Thyroid gland (tissue), 4 donors: ENCODE data around the gene RNF144A.

Experiments used
- POLR2A ChIP-seq, 2 donors: fragments of 450-650 bp; IDR thresholded peaks; one replicate each; pipeline ENCODE4 v1.6.1; 2017; ENCODE audit warnings: antibody characterized with exemption in 2 of 2, mild to moderate bottlenecking in 2 of 2, moderate library complexity in 1 of 2
- TF ChIP-seq, protein P1 (sequence below), 6 experiments: fragments of 200-600 bp in 3 of 6; fragments of 450-650 bp in 3 of 6; sonication (generic) in 3 of 6; IDR thresholded peaks; one replicate each; pipeline ENCODE4 v1.5.1; 2016 to 2019; ENCODE audit warnings: antibody characterized with exemption in 6 of 6, mild to moderate bottlenecking in 2 of 6, inconsistent platforms in 1 of 6, moderate library complexity in 1 of 6

DNA sequence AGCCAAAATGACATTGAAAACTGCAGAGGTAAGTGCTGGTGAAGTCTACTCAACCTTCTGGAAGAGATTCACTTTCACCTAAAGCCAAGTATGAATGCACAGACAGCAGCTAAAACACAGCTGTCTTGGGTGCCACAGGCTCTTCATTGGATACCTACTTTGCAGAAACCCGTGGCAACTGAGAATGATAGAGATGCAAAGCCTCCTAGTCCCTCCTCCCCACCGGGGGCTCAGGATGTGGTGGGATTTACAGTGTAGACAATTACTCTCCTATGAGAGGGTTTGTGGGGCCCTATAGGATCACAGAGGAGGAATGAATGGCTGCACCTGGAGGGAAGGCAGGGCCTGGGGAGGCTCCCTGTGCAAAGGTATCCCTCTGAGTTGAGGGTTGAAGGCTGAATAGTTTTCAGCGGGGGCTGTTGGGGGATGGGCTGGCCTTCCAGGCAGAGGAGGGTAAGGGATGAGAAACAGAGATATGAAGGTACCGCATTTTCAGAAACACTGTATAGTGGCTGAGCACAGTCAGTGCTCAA lies 131.6 kb downstream of the RNF144A start:
- TF ChIP-seq, protein P1, sequence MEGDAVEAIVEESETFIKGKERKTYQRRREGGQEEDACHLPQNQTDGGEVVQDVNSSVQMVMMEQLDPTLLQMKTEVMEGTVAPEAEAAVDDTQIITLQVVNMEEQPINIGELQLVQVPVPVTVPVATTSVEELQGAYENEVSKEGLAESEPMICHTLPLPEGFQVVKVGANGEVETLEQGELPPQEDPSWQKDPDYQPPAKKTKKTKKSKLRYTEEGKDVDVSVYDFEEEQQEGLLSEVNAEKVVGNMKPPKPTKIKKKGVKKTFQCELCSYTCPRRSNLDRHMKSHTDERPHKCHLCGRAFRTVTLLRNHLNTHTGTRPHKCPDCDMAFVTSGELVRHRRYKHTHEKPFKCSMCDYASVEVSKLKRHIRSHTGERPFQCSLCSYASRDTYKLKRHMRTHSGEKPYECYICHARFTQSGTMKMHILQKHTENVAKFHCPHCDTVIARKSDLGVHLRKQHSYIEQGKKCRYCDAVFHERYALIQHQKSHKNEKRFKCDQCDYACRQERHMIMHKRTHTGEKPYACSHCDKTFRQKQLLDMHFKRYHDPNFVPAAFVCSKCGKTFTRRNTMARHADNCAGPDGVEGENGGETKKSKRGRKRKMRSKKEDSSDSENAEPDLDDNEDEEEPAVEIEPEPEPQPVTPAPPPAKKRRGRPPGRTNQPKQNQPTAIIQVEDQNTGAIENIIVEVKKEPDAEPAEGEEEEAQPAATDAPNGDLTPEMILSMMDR (IDR thresholded peaks at IDR 0.05), result no peak
- no peak for TF ChIP-seq POLR2A (IDR thresholded peaks at IDR 0.05)
